WTC11 (cell line): ENCODE measurements around the gene CFAP99. TPM values are rescaled to one million over a fixed set of nuclear protein-coding genes. Genes with fewer than 3 reads are reported as not detected.

Source experiments
- ATAC-seq: fragments of 200-7000 bp; cut with Tn5 transposase; 2 replicates; pipeline ENCODE4 v1.10.0; 2021; ENCODE audit warnings: mild to moderate bottlenecking, moderate library complexity
- CTCF ChIA-PET: fragments of 300-600 bp; sonication (Branson Sonifier 250); formaldehyde crosslinking; loops from one replicate; lab custom pipeline; 2021; ENCODE audit warnings: antibody characterized with exemption; lab: Charles Lee
- POLR2A ChIA-PET: fragments of 350-600 bp; sonication (Branson Sonifier 250); formaldehyde crosslinking; loops from one replicate; lab custom pipeline; 2021; ENCODE audit warnings: antibody characterized with exemption; lab: Charles Lee
- DNase-seq: peaks from one replicate; pipeline ENCODE4 v3.0.0; 2021; ENCODE audit warnings: low spot score
- H3K27ac Mint-ChIP-seq: 2 replicates; pipeline ENCODE4 v1.8.0; 2021; ENCODE audit warnings: mixed read lengths
- H3K27me3 Mint-ChIP-seq: 2 replicates; pipeline ENCODE4 v1.8.0; 2021; ENCODE audit warnings: low read depth, mild to moderate bottlenecking, moderate library complexity, mixed read lengths
- H3K36me3 Mint-ChIP-seq: 2 replicates; pipeline ENCODE4 v1.8.0; 2021; ENCODE audit warnings: mixed read lengths
- H3K4me1 Mint-ChIP-seq: 2 replicates; pipeline ENCODE4 v1.8.0; 2022; ENCODE audit warnings: mixed read lengths
- H3K4me3 Mint-ChIP-seq: 2 replicates; pipeline ENCODE4 v1.8.0; 2021; ENCODE audit warnings: mild to moderate bottlenecking, moderate library complexity, mixed read lengths
- H3K9me3 Mint-ChIP-seq: 2 replicates; pipeline ENCODE4 v1.8.0; 2021; ENCODE audit warnings: mixed read lengths
- CTCF ChIP-seq: fragments of 200-600 bp; IDR thresholded peaks from 2 replicates; pipeline ENCODE4 v1.8.0; 2022; ENCODE audit warnings: antibody characterized with exemption
- E2F1 ChIP-seq: sonication (generic); formaldehyde crosslinking; IDR thresholded peaks from 2 replicates; pipeline ENCODE4 v1.8.0; 2022; ENCODE audit warnings: mild to moderate bottlenecking, missing genetic modification reagents
- FOXJ3 ChIP-seq: sonication (generic); formaldehyde crosslinking; IDR thresholded peaks from 2 replicates; pipeline ENCODE4 v1.9.0; 2021; ENCODE audit warnings: missing genetic modification reagents, mild to moderate bottlenecking, borderline replicate concordance
- FOXK1 ChIP-seq: sonication (generic); formaldehyde crosslinking; IDR thresholded peaks from 2 replicates; pipeline ENCODE4 v1.8.0; 2022; ENCODE audit warnings: mild to moderate bottlenecking, moderate library complexity, missing genetic modification reagents
- GTF2I ChIP-seq: fragments of 250-450 bp; sonication (Bioruptor Pico); conservative IDR thresholded peaks from 2 replicates; pipeline ENCODE4 v1.4.0; 2021; ENCODE audit warnings: mild to moderate bottlenecking
- KAT7 ChIP-seq: sonication (generic); formaldehyde crosslinking; IDR thresholded peaks from 2 replicates; pipeline ENCODE4 v1.8.1; 2023; ENCODE audit warnings: missing genetic modification reagents, mild to moderate bottlenecking, borderline replicate concordance
- MLX ChIP-seq: sonication (generic); formaldehyde crosslinking; IDR thresholded peaks from 2 replicates; pipeline ENCODE4 v1.8.1; 2023; ENCODE audit warnings: mild to moderate bottlenecking, missing genetic modification reagents, moderate library complexity
- MYBL2 ChIP-seq: sonication (generic); formaldehyde crosslinking; IDR thresholded peaks from 2 replicates; pipeline ENCODE4 v1.8.1; 2023; ENCODE audit warnings: mild to moderate bottlenecking, moderate library complexity, missing genetic modification reagents
- NFATC4 ChIP-seq: fragments of 250-450 bp; sonication (Bioruptor Pico); IDR thresholded peaks from 2 replicates; pipeline ENCODE4 v1.9.0; 2021; ENCODE audit warnings: mild to moderate bottlenecking
- NFE2L1 ChIP-seq: sonication (generic); formaldehyde crosslinking; IDR thresholded peaks from 2 replicates; pipeline ENCODE4 v1.8.1; 2023; ENCODE audit warnings: missing genetic modification reagents
- NFYB ChIP-seq: sonication (generic); formaldehyde crosslinking; conservative IDR thresholded peaks from 2 replicates; pipeline ENCODE4 v1.8.0; 2022; ENCODE audit warnings: low read depth, missing genetic modification reagents
- SMAD3 ChIP-seq: sonication (generic); formaldehyde crosslinking; IDR thresholded peaks from 2 replicates; pipeline ENCODE4 v1.8.0; 2022; ENCODE audit warnings: missing genetic modification reagents, mild to moderate bottlenecking, borderline replicate concordance
- SOX15 ChIP-seq: fragments of 250-450 bp; sonication (Bioruptor Pico); IDR thresholded peaks from 2 replicates; pipeline ENCODE4 v1.9.0; 2021; ENCODE audit warnings: mild to moderate bottlenecking
- STAT6 ChIP-seq: sonication (generic); formaldehyde crosslinking; conservative IDR thresholded peaks from 2 replicates; pipeline ENCODE4 v1.8.1; 2023; ENCODE audit warnings: mild to moderate bottlenecking, low read depth, missing genetic modification reagents, moderate library complexity
- ZBTB21 ChIP-seq: sonication (generic); formaldehyde crosslinking; IDR thresholded peaks from 2 replicates; pipeline ENCODE4 v1.8.1; 2023; ENCODE audit warnings: mild to moderate bottlenecking, missing genetic modification reagents, borderline replicate concordance
- ZBTB43 ChIP-seq: sonication (generic); formaldehyde crosslinking; IDR thresholded peaks from 2 replicates; pipeline ENCODE4 v1.8.1; 2023; ENCODE audit warnings: mild to moderate bottlenecking, missing genetic modification reagents
- ZMAT4 ChIP-seq: fragments of 250-450 bp; sonication (Bioruptor Pico); IDR thresholded peaks from 2 replicates; pipeline ENCODE4 v1.9.0; 2021; ENCODE audit warnings: mild to moderate bottlenecking
- total RNA-seq: library from RNA; stranded (reverse); gene quantifications from 3 replicates; pipeline ENCODE4 v1.2.3, GENCODE V29; 2021

Gene CFAP99
- total RNA-seq, 1 experiment from 2014 or later = not detected

GRCh38 chr4:2383760-2384159 is 35.0 kb upstream of the CFAP99 start (continued):
- TF ChIP-seq ZBTB43 (CRISPR knock-in tag) (no peak), GTF2I (CRISPR knock-in tag) (no peak)

- ATAC-seq = no peak
- H3K27ac Mint-ChIP-seq = no peak overlapping the region
- no peak for DNase-seq
- H3K36me3 Mint-ChIP-seq = peaks cover 7% of the 10 kb centered on the region; the same call in 1 of the 2 replicates
- H3K4me3 Mint-ChIP-seq = no peak overlapping the region
- peaks cover 12% of the 10 kb centered on the region for H3K9me3 Mint-ChIP-seq
- peaks cover 8% of the 10 kb centered on the region; the same call in 1 of the 2 replicates for H3K4me1 Mint-ChIP-seq
- H3K27me3 Mint-ChIP-seq = no peaks in the 10 kb centered on the region; the same call in 1 of the 2 replicates
- ChIA-PET POLR2A (no interaction called here), CTCF (no interaction called here)
- TF ChIP-seq FOXJ3 (CRISPR knock-in tag) = no peak
- no peak for TF ChIP-seq MYBL2 (CRISPR knock-in tag)
- TF ChIP-seq NFE2L1 (CRISPR knock-in tag) = no peak
- TF ChIP-seq SOX15 = no peak
- TF ChIP-seq NFATC4 (CRISPR knock-in tag) = no peak
- no peak for TF ChIP-seq STAT6 (CRISPR knock-in tag)
- no peak for TF ChIP-seq KAT7 (CRISPR knock-in tag)
- no peak for TF ChIP-seq MLX (CRISPR knock-in tag)
- TF ChIP-seq FOXK1 = no peak
Observed at GRCh38 chr4:2384245-2384644, 34.5 kb upstream of the CFAP99 start.

- DNase-seq (no peak), ATAC-seq (no peak)
- H3K9me3 Mint-ChIP-seq = peaks cover 7% of the 10 kb centered on the region
Observed at GRCh38 chr4:2385516-2385915, 33.2 kb upstream of the CFAP99 start.

More at GRCh38 chr4:2385516-2385915, 33.2 kb upstream of the CFAP99 start:
- Mint-ChIP-seq H3K27ac (no peak overlapping the region), H3K4me1 (peaks cover 17% of the 10 kb centered on the region), H3K27me3 (no peaks in the 10 kb centered on the region; the same call in 1 of the 2 replicates)
- POLR2A ChIA-PET = no interaction called here
- CTCF ChIA-PET = no interaction called here
- TF ChIP-seq GTF2I (CRISPR knock-in tag) (no peak), ZMAT4 (CRISPR knock-in tag) (no peak), NFYB (no peak), ZBTB43 (CRISPR knock-in tag) (no peak), CTCF (no peak), E2F1 (CRISPR knock-in tag) (no peak), SMAD3 (CRISPR knock-in tag) (no peak), ZBTB21 (CRISPR knock-in tag) (no peak)
- TF ChIP-seq, all 79 proteins: peak for 0
- Mint-ChIP-seq H3K4me3 (no peak overlapping the region), H3K36me3 (peaks cover 6% of the 10 kb centered on the region; the same call in 1 of the 2 replicates)
